ENCODE results near the gene RAP1A.

GRCh38 chr1:111716333-111716732, 96.7 kb downstream of the RAP1A start:
- TF ChIP-seq CTCF (IDR thresholded peaks at IDR 0.05; ENCODE audit: borderline replicate concordance, extremely low read depth, low read length, poor library complexity, severe bottlenecking) (no peak), EZH2 (IDR thresholded peaks at IDR 0.05; ENCODE audit: borderline replicate concordance, low read depth, low read length, severe bottlenecking) (no peak)

Measured in DND-41 (cell line).